ENCODE results near the gene GLT6D1. TPM values are rescaled to one million over a fixed set of nuclear protein-coding genes. Genes with fewer than 3 reads are reported as not detected.

Gene GLT6D1
- total and polyA plus RNA-seq, 2 of the 8 experiments (the other 6 are each of a cell fraction or from before 2014, with no cell fraction given): 1.3 to 2.1 TPM

DNA sequence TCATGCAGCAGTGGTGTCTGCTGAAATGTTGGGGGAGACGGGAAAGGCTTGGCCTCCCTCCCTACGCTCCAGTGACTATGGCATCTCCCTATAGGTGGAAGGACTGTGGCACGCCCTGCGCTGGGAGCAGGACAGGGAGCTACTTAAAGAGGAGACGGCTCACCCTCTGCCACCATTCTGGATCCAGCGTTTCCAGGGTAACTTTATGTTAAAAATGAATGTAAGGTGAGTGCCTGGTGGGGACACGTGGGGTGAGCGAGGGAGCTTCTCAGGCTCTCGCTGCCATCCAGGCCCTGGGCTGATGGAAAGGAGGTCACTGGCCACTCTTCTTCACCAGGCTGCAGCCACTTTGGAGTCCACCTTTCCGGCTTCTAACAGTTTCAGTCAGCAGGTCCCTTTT is 62.1 kb downstream of the GLT6D1 start:
- Histone ChIP-seq H3K56ac (replicated peaks; ENCODE audit: insufficient read length, low read depth, low read length) (no peak overlapping the region), H3K4ac (replicated peaks; ENCODE audit: insufficient read length, low read depth, low read length) (no peak overlapping the region), H3K23me2 (ENCODE audit: low read depth, low read length) (peaks cover 20% of the 10 kb centered on the region; the same call in 1 of the 2 replicates), H3K9ac (replicated peaks in 1 of 4; ENCODE audit: extremely low read depth in 1 of 4, low read depth in 3 of 4, low read length in 3 of 4) (no peak overlapping the region), H2BK20ac (ENCODE audit: low read length) (no peak overlapping the region), H2BK15ac (ENCODE audit: low read length) (no peak overlapping the region), H2BK5ac (ENCODE audit: low read depth, low read length) (no peak overlapping the region), H4K91ac (replicated peaks; ENCODE audit: insufficient read length, low read length) (no peak overlapping the region), H3K4me1 (replicated peaks in 1 of 4; ENCODE audit: control insufficient read depth in 3 of 4, insufficient read depth in 4 of 4, low read length in 3 of 4) (no peaks in the 10 kb centered on the region), H2BK12ac (ENCODE audit: low read depth, low read length) (no peak overlapping the region), H3K18ac (ENCODE audit: extremely low read depth, low read length) (no peak overlapping the region), H3K4me3 (ENCODE audit: extremely low read depth in 1 of 4, insufficient read depth in 2 of 4, low read depth in 3 of 4, low read length in 4 of 4) (no peak overlapping the region), H3K9me3 (ENCODE audit: insufficient read depth in 2 of 2, low read depth in 1 of 2, low read length in 1 of 2) (peaks cover 2 to 3% of the 10 kb centered on the region in 2 experiments; a peak in 1 of 4 replicates), H4K20me1 (replicated peaks in 1 of 2; ENCODE audit: control insufficient read depth in 1 of 2, insufficient read depth in 2 of 2, low read length in 2 of 2) (peaks cover 0 to 2% of the 10 kb centered on the region in 2 experiments), H3K36me3 (ENCODE audit: control insufficient read depth in 2 of 4, insufficient read depth in 4 of 4, low read length in 3 of 4) (no peaks in the 10 kb centered on the region), H3K79me1 (ENCODE audit: low read depth, low read length) (no peaks in the 10 kb centered on the region), H3K27ac (ENCODE audit: low read depth, low read length) (no peak overlapping the region), H3K79me2 (ENCODE audit: control insufficient read depth in 1 of 2, insufficient read depth in 2 of 2, low read length in 2 of 2) (no peaks in the 10 kb centered on the region), H3K4me2 (ENCODE audit: insufficient read depth in 1 of 2, low read depth in 2 of 2, low read length in 2 of 2) (no peak overlapping the region), H4K8ac (ENCODE audit: extremely low read depth, insufficient read depth, low read length) (no peak overlapping the region), H4K5ac (ENCODE audit: insufficient read length, low read depth, low read length) (no peak overlapping the region), H3K27me3 (replicated peaks in 1 of 4; ENCODE audit: control insufficient read depth in 3 of 4, extremely low read depth in 1 of 4, insufficient read depth in 3 of 4, low read length in 3 of 4) (no peaks in the 10 kb centered on the region), H2AK5ac (ENCODE audit: low read depth, low read length) (no peak overlapping the region), H2BK120ac (replicated peaks; ENCODE audit: low read depth, low read length) (no peak overlapping the region), H2AFZ (ENCODE audit: low read length) (no peak overlapping the region), H3K23ac (ENCODE audit: insufficient read length) (no peak overlapping the region), H3K14ac (ENCODE audit: insufficient read length) (no peak overlapping the region)
- FAIRE-seq: no peak
- 87% methylated on average over 10 of the region's 10 CpGs; no CpG with 5 or more reads in 1 of the 2 experiments for WGBS, 2 experiments (ENCODE audit: extremely low coverage in 1 of 2, insufficient coverage in 1 of 2, insufficient read length in 1 of 2, insufficient replicate concordance in 2 of 2, low coverage in 1 of 2, low lambda C conversion rate in 2 of 2, missing lambda C conversion rate in 1 of 2)
- CTCF ChIA-PET (ENCODE audit: partially characterized antibody): interaction anchor here (1.0 kb wide), 1 partner anchor 370 kb away, joined by 3 read pairs; no protein-coding TSS in a partner anchor
- POLR2A ChIA-PET (ENCODE audit: partially characterized antibody): interaction anchor here (0.7 kb wide), 1 partner anchor 8 kb away, joined by 3 read pairs; no protein-coding TSS in a partner anchor
- DNase-seq (ENCODE audit: low read depth in 1 of 2, low spot score in 2 of 2): no peak
- no peak for TF ChIP-seq TBP (IDR thresholded peaks at IDR 0.05; ENCODE audit: low read depth, low read length)
- no peak for TF ChIP-seq CBX5 (IDR thresholded peaks at IDR 0.05; ENCODE audit: low read depth, low read length)
- TF ChIP-seq SAP30 (IDR thresholded peaks at IDR 0.05; ENCODE audit: insufficient read depth, insufficient replicate concordance, low read length): no peak
- TF ChIP-seq POLR2AphosphoS5 (IDR thresholded peaks at IDR 0.05; ENCODE audit: low read depth, low read length): no peak
- TF ChIP-seq CEBPB (IDR thresholded peaks at IDR 0.05; ENCODE audit: low read depth, low read length): no peak
- TF ChIP-seq RNF2 (IDR thresholded peaks at IDR 0.05; ENCODE audit: borderline replicate concordance, low read depth, low read length, missing control alignments, poor library complexity, severe bottlenecking): no peak
- TF ChIP-seq ASH2L (IDR thresholded peaks at IDR 0.05; ENCODE audit: low read length): no peak
- TF ChIP-seq, protein P1, sequence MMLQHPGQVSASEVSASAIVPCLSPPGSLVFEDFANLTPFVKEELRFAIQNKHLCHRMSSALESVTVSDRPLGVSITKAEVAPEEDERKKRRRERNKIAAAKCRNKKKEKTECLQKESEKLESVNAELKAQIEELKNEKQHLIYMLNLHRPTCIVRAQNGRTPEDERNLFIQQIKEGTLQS (IDR thresholded peaks at IDR 0.05; ENCODE audit: insufficient read depth, low read depth, low read length): no peak
- TF ChIP-seq HDAC2 (IDR thresholded peaks at IDR 0.05; ENCODE audit: borderline replicate concordance in 1 of 2, low read depth in 2 of 2, low read length in 2 of 2): no peak
- no peak for TF ChIP-seq KDM5A (IDR thresholded peaks at IDR 0.05; ENCODE audit: low read length)
- TF ChIP-seq, protein P2, sequence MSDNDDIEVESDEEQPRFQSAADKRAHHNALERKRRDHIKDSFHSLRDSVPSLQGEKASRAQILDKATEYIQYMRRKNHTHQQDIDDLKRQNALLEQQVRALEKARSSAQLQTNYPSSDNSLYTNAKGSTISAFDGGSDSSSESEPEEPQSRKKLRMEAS (IDR thresholded peaks at IDR 0.05): no peak

All from H1 (cell line).